Measurements from ENCODE around the gene PHLDA2. TPM values are rescaled to one million over a fixed set of nuclear protein-coding genes. Genes with fewer than 3 reads are reported as not detected.

The PHLDA2 gene
- total RNA-seq, 4 donors from 2014 or later, result 0.93 to 3.7 (median 2.3) TPM; not detected in 1

GRCh38 chr11:2945757-2946287 lies 16.6 kb upstream of the PHLDA2 start:
- Histone ChIP-seq H3K27ac (peak overlapping the region in 2 of 3 donors; percentile 46 to 72), H3K27me3 (no peaks in the 10 kb centered on the region), H3K4me1 (peaks cover 26 to 56% of the 10 kb centered on the region in 2 donors), H3K4me3 (replicated peaks in 1 of 3) (no peak overlapping the region), H3K9me3 (no peaks in the 10 kb centered on the region), H3K36me3 (peaks cover 0 to 7% of the 10 kb centered on the region in 2 donors)
- DNase-seq, result no peak
- TF ChIP-seq POLR2A (IDR thresholded peaks at IDR 0.05) (no peak), CTCF (IDR thresholded peaks at IDR 0.05) (no peak)
- 67 to 83% methylated on average over 7 to 8 of the region's 8 CpGs for WGBS, 2 donors
- intact Hi-C loops (cut with DNase I), result no loop called here

GRCh38 chr11:2945031-2945756 lies 16.0 kb upstream of the PHLDA2 start:
- H3K4me3 ChIP-seq (replicated peaks in 1 of 3), result no peak overlapping the region
- DNase-seq, result peak; percentile 98 to 99
- H3K4me1 ChIP-seq, result peaks cover 33 to 62% of the 10 kb centered on the region in 2 donors
- H3K9me3 ChIP-seq, result no peaks in the 10 kb centered on the region
- intact Hi-C loops (cut with DNase I), result no loop called here
- TF ChIP-seq POLR2A (IDR thresholded peaks at IDR 0.05) (no peak), CTCF (IDR thresholded peaks at IDR 0.05) (no peak)
- WGBS, 2 donors, result 14 to 19% methylated on average over 16 of the region's 16 CpGs
- peak overlapping the region; percentile 72 to 74 (median 72) for H3K27ac ChIP-seq
- H3K27me3 ChIP-seq, result no peaks in the 10 kb centered on the region
- H3K36me3 ChIP-seq, result peaks cover 0 to 7% of the 10 kb centered on the region in 2 donors

- 75 to 85% methylated on average over 12 to 24 of the region's 24 CpGs for WGBS, 2 donors
- H3K27ac ChIP-seq, result peak overlapping the region in 1 of 3 donors; percentile 72
These were observed 15.3 kb upstream of the PHLDA2 start for GRCh38 chr11:2944530-2944929.

GRCh38 chr11:2943711-2944118 lies 14.5 kb upstream of the PHLDA2 start:
- intact Hi-C loops (cut with DNase I), result no loop called here
- H3K36me3 ChIP-seq, result no peaks in the 10 kb centered on the region
- H3K4me3 ChIP-seq (replicated peaks in 1 of 3), result no peak overlapping the region
- TF ChIP-seq CTCF (IDR thresholded peaks at IDR 0.05) (peak in 1 of 6 experiments; percentile 22), POLR2A (IDR thresholded peaks at IDR 0.05) (no peak)
- H3K4me1 ChIP-seq, result peaks cover 35 to 63% of the 10 kb centered on the region in 2 donors
- no peaks in the 10 kb centered on the region for H3K27me3 ChIP-seq
- DNase-seq, result peak; percentile 68 to 72
- H3K9me3 ChIP-seq, result no peaks in the 10 kb centered on the region
- 43 to 53% methylated on average over 5 to 9 of the region's 12 CpGs for WGBS, 2 donors
- H3K27ac ChIP-seq, result peak overlapping the region in 2 of 3 donors; percentile 9 to 25

More at GRCh38 chr11:2944530-2944929, 15.3 kb upstream of the PHLDA2 start:
- Histone ChIP-seq H3K36me3 (peaks cover 0 to under 1% of the 10 kb centered on the region in 2 donors), H3K4me3 (replicated peaks in 1 of 3) (no peak overlapping the region), H3K27me3 (no peaks in the 10 kb centered on the region), H3K4me1 (peaks cover 35 to 68% of the 10 kb centered on the region in 2 donors), H3K9me3 (no peaks in the 10 kb centered on the region)
- intact Hi-C loops (cut with DNase I), result no loop called here
- no peak for DNase-seq
- no peak for TF ChIP-seq CTCF (IDR thresholded peaks at IDR 0.05)
- no peak for TF ChIP-seq POLR2A (IDR thresholded peaks at IDR 0.05)
